Measurements from ENCODE around the gene GATA5. TPM values are rescaled to one million over a fixed set of nuclear protein-coding genes. Genes with fewer than 3 reads are reported as not detected.
A peak's percentile ranks its signal among the peaks of the same experiment; 100 is the strongest.

Gene GATA5
- total RNA-seq, 1 donor from 2014 or later = not detected

GRCh38 chr20:62485701-62486089 is 9.9 kb upstream of the GATA5 start:
- H3K4me2 ChIP-seq (ENCODE audit: low read length) = no peak overlapping the region
- no peaks in the 10 kb centered on the region for H4K20me1 ChIP-seq (ENCODE audit: insufficient read depth, low read length)
- no peaks in the 10 kb centered on the region for H3K4me1 ChIP-seq (ENCODE audit: insufficient read depth, low read length)
- Mint-ChIP-seq H3K27ac (ENCODE audit: unreplicated experiment) (no peak overlapping the region), H3K4me3 (ENCODE audit: unreplicated experiment) (no peak overlapping the region), H3K4me1 (ENCODE audit: low read depth, unreplicated experiment) (peaks cover 8% of the 10 kb centered on the region), H3K36me3 (ENCODE audit: low read depth, unreplicated experiment) (no peaks in the 10 kb centered on the region), H3K27me3 (ENCODE audit: low read depth, unreplicated experiment) (peaks cover 52% of the 10 kb centered on the region), H3K9me3 (ENCODE audit: unreplicated experiment) (peaks cover 3% of the 10 kb centered on the region)
- H2AFZ ChIP-seq (ENCODE audit: low read depth, low read length) = no peak overlapping the region
- FAIRE-seq (no peak), DNase-seq (ENCODE audit: low read depth) (no peak)
- peaks cover 74% of the 10 kb centered on the region for H3K27me3 ChIP-seq (ENCODE audit: insufficient read depth, low read length)
- no peak overlapping the region for H3K27ac ChIP-seq (ENCODE audit: low read depth, low read length)
- no peaks in the 10 kb centered on the region for H3K36me3 ChIP-seq (ENCODE audit: insufficient read depth, low read length)
- no peak overlapping the region for H3K4me3 ChIP-seq (ENCODE audit: insufficient read depth, low read depth, low read length)
- no peak overlapping the region for H3K9ac ChIP-seq (ENCODE audit: low read length)
- TF ChIP-seq EZH2 (IDR thresholded peaks at IDR 0.05; ENCODE audit: insufficient read depth, low read length) (no peak), CTCF (IDR thresholded peaks at IDR 0.05; ENCODE audit: insufficient read depth, low read depth, low read length) (no peak)
- H3K9me3 ChIP-seq (ENCODE audit: insufficient read depth, low read depth, low read length) = no peaks in the 10 kb centered on the region
- no peaks in the 10 kb centered on the region for H3K79me2 ChIP-seq (ENCODE audit: insufficient read depth, low read length)

GRCh38 chr20:62485062-62485700 is 9.4 kb upstream of the GATA5 start:
- H3K4me1 ChIP-seq (ENCODE audit: insufficient read depth, low read length) = no peaks in the 10 kb centered on the region
- H3K4me2 ChIP-seq (ENCODE audit: low read length) = no peak overlapping the region
- H3K79me2 ChIP-seq (ENCODE audit: insufficient read depth, low read length) = no peaks in the 10 kb centered on the region
- peak overlapping the region; percentile 53 for H3K27ac Mint-ChIP-seq (ENCODE audit: unreplicated experiment)
- H3K4me1 Mint-ChIP-seq (ENCODE audit: low read depth, unreplicated experiment) = peaks cover 8% of the 10 kb centered on the region
- H3K9me3 ChIP-seq (ENCODE audit: insufficient read depth, low read depth, low read length) = no peaks in the 10 kb centered on the region
- H3K4me3 Mint-ChIP-seq (ENCODE audit: unreplicated experiment) = no peak overlapping the region
- H3K9ac ChIP-seq (ENCODE audit: low read length) = no peak overlapping the region
- H3K9me3 Mint-ChIP-seq (ENCODE audit: unreplicated experiment) = no peaks in the 10 kb centered on the region
- H3K36me3 ChIP-seq (ENCODE audit: insufficient read depth, low read length) = no peaks in the 10 kb centered on the region
- DNase-seq (ENCODE audit: low read depth) = peak; percentile 17
- H3K27me3 Mint-ChIP-seq (ENCODE audit: low read depth, unreplicated experiment) = peaks cover 49% of the 10 kb centered on the region
- TF ChIP-seq EZH2 (IDR thresholded peaks at IDR 0.05; ENCODE audit: insufficient read depth, low read length) (no peak), CTCF (IDR thresholded peaks at IDR 0.05; ENCODE audit: insufficient read depth, low read depth, low read length) (no peak)
- no peaks in the 10 kb centered on the region for H3K36me3 Mint-ChIP-seq (ENCODE audit: low read depth, unreplicated experiment)
- no peak overlapping the region for H2AFZ ChIP-seq (ENCODE audit: low read depth, low read length)
- H3K27ac ChIP-seq (ENCODE audit: low read depth, low read length) = no peak overlapping the region
- H3K4me3 ChIP-seq (ENCODE audit: insufficient read depth, low read depth, low read length) = no peak overlapping the region
- FAIRE-seq = no peak
- H3K27me3 ChIP-seq (ENCODE audit: insufficient read depth, low read length) = peaks cover 74% of the 10 kb centered on the region
- no peaks in the 10 kb centered on the region for H4K20me1 ChIP-seq (ENCODE audit: insufficient read depth, low read length)

GRCh38 chr20:62484478-62484877 is 8.7 kb upstream of the GATA5 start:
- Histone ChIP-seq H3K4me1 (ENCODE audit: insufficient read depth, low read length) (no peaks in the 10 kb centered on the region), H3K9me3 (ENCODE audit: insufficient read depth, low read depth, low read length) (no peaks in the 10 kb centered on the region), H3K27ac (ENCODE audit: low read depth, low read length) (no peak overlapping the region), H3K36me3 (ENCODE audit: insufficient read depth, low read length) (no peaks in the 10 kb centered on the region), H3K9ac (ENCODE audit: low read length) (no peak overlapping the region), H3K4me3 (ENCODE audit: insufficient read depth, low read depth, low read length) (no peak overlapping the region), H2AFZ (ENCODE audit: low read depth, low read length) (no peak overlapping the region), H4K20me1 (ENCODE audit: insufficient read depth, low read length) (no peaks in the 10 kb centered on the region), H3K79me2 (ENCODE audit: insufficient read depth, low read length) (no peaks in the 10 kb centered on the region), H3K4me2 (ENCODE audit: low read length) (no peak overlapping the region), H3K27me3 (ENCODE audit: insufficient read depth, low read length) (peaks cover 73% of the 10 kb centered on the region)
- TF ChIP-seq EZH2 (IDR thresholded peaks at IDR 0.05; ENCODE audit: insufficient read depth, low read length) (no peak), CTCF (IDR thresholded peaks at IDR 0.05; ENCODE audit: insufficient read depth, low read depth, low read length) (no peak)
- H3K27me3 Mint-ChIP-seq (ENCODE audit: low read depth, unreplicated experiment) = peaks cover 49% of the 10 kb centered on the region
- no peak for DNase-seq (ENCODE audit: low read depth)
- H3K4me1 Mint-ChIP-seq (ENCODE audit: low read depth, unreplicated experiment) = peaks cover 8% of the 10 kb centered on the region
- H3K36me3 Mint-ChIP-seq (ENCODE audit: low read depth, unreplicated experiment) = no peaks in the 10 kb centered on the region
- no peaks in the 10 kb centered on the region for H3K9me3 Mint-ChIP-seq (ENCODE audit: unreplicated experiment)
- no peak for FAIRE-seq
- no peak overlapping the region for H3K27ac Mint-ChIP-seq (ENCODE audit: unreplicated experiment)
- no peak overlapping the region for H3K4me3 Mint-ChIP-seq (ENCODE audit: unreplicated experiment)
